GM21526 (cell line): ENCODE measurements around the gene ZFPM1.
"Not testable (repeated sequence)": the region's sequence is repeated elsewhere in the genome, so short reads cannot be mapped to it uniquely, and the experiment has no call there.

ENCODE experiments used
- ATAC-seq: cut with Tn5 transposase; IDR thresholded peaks from one replicate; pipeline ENCODE4 v1.9.1; 2021; ENCODE audit warnings: moderate library complexity; ENCODE audit not compliant: unreplicated experiment, low FRiP score

Gene ZFPM1

GRCh38 chr16:88510091-88510994, 57.3 kb downstream of the ZFPM1 start:
- ATAC-seq: no peak

GRCh38 chr16:88511060-88511459, 58.0 kb downstream of the ZFPM1 start:
- no peak for ATAC-seq

- no peak for ATAC-seq
Measured at GRCh38 chr16:88511906-88512305, 58.8 kb downstream of the ZFPM1 start.

DNA sequence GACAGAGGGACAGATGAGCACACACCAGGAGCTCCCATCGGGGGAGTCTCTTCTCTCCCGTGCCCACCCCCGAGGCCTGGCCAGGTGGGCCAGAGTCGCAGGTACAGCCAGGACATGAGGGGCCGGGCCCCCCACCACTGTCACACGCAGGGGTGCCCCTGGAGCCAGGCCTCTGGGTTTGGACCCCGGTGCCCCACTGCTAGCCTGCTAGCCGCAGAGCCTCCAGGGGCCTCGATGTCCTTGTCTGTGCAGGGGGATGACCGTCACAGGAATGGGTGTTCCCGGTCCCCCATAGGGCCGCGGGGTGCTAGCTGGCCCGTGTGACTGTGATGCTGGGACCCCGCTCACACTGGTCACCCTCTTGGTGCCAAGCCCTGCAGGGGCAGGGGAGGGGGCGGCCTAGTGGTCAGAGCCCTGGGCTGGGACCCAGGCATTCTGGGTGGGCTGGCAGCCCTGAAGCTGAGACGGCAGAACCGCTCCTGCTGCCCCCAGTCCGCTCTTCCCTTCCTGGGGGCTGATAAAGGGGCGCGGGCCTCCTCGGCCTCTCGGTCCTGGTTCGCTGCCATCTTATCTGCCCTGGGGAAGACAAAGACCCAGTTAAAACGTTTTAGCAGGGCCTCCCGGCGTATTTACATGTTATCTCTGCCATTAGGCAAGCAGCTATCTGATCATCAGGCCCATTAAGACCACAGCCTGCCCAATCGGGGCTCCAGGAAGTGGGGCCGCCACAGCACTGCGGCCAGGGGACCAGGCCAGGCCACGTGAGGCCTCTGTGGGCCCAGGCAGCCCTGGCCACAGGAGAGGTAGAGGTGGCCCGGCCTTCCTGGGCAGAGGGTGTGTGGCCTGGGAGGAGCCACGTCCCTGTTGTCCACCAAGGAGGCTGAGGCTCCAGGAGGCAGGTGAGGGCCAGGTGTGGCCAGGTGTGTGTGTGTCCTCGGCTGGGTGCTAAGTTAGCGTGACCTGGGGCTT, 59.9 kb downstream of the ZFPM1 start:
- ATAC-seq: no peak

DNA sequence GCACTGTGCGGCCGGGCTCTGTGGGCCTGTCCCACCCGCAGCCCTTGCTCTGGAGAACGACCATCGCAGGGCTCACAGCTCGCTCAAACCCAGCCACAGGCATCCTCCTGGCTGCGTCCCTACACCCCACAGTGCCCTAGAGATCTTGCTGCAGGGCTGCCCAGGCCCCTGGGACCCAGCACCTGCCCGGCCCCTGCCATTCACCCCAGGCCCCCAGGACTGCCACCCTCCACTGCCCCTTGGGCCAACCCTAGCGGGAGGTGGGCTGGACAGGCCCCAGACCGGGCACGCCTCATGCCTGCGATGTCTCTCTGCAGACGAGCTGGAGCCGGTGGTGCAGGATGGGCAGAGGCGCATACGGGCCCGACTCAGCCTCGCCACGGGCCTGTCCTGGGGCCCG, 61.0 kb downstream of the ZFPM1 start:
- no peak for ATAC-seq

DNA sequence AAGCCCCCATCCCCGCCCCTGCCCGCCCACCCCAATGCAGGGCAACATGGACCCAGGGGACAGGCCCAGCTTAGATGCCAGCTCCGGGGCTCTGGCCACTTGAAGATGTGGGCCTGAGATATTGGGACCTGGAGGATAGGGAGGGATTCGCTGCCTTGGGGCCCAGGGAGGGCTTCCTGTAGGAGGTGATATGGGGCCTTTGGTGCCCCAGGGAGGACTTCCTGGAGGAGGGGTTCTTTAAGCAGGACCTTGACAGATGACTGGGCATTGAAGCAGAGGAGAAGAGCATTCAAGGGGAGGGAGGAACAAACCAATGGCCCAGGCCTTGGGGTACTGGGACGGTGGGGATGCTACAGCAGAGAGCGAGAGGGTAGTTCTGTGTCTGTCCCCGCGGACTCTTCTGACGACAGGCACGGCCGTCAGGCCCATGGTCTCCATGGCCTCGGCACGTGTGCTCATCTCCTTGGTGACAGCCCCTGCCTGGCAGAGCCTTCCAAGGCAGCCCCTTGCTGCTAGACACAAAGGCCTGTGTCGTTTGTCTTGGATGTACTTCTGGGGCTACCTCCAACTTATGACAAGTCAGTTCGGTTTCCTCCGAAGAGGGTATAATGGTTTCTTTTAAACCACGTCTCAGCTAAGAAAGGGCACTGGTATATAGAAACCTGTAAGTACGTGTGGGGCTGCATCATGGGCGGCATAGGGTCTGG, 61.6 kb downstream of the ZFPM1 start:
- no peak for ATAC-seq

- no peak for ATAC-seq
Measured at GRCh38 chr16:88515371-88515770, 62.3 kb downstream of the ZFPM1 start.

- no peak for ATAC-seq
Measured at GRCh38 chr16:88515925-88516594, 63.0 kb downstream of the ZFPM1 start.

DNA sequence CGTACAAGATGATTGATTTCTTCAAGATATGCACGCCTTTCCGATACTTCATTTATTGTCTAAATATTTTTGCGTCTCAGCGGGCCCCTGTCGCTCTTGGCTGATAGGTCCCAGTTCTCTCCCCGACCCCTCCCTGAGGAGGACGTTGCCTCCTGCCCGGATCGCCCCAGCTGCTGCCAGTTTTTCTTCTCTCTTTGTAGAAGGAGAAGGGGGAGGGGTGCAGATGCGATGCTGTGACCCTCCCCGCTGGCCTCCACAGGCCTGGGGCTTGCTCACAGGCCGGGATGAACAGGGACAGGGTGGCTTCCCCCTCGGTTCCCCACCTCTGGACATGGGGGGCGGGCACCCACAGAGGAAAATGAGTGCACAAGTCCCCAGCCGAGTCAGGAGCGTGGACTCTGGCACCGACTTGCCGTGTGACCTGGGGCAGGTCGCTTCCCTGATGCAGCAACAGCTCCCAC, 63.6 kb downstream of the ZFPM1 start:
- ATAC-seq: no peak

GRCh38 chr16:88517208-88517774, 64.2 kb downstream of the ZFPM1 start:
- not testable (repeated sequence) for ATAC-seq

- ATAC-seq: not testable (repeated sequence)
Measured at GRCh38 chr16:88518411-88519111, 65.5 kb downstream of the ZFPM1 start.

DNA sequence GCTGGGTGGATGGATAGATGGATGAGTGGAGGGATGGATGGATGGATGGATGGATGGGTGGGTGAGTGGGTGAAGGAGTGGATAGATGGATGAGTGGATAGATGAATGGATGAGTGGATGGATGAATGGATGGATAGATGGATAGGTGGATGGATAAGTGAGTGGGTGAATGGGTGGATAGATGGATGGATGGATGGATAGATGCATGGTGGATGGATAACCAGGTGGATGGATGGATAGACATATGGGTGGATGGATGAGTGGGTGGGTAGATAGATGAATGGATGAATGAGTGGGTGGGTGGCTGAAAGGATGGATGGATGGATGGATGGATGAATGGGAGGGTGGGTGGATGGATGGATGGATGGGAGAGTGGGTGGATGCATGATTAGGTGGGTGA, 66.2 kb downstream of the ZFPM1 start:
- ATAC-seq: no peak

DNA sequence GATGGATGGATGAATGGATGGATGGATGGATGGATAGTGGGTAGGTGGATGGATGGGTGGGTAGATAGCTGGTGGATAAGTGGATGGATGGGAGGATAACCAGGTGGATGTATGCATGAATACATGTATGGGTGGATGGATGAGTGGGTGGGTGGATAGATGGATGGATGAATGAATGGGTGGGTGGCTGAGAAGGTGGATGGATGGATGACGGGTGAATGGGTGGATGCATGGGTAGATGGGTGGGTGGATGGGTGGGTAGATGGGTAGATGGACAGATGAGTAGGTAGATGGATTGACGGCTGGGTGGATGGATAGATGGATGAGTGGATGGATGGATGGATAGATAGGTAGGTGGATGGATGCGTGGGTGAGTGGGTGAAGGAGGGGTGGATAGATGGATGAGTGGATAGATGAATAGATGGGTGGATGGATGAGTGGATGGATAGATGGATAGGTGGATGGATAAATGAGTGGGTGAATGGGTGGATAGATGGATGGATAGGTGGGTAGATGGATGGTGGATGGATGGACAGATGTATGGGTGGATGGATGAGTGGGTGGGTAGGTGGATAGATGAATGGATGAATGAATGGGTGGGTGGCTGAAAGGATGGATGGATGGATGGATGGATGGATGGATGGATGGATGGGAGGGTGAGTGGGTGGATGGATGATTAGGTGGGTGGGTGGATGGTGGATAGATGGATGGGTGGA, 67.0 kb downstream of the ZFPM1 start:
- ATAC-seq: no peak

GRCh38 chr16:88521674-88522073, 68.6 kb downstream of the ZFPM1 start:
- no peak for ATAC-seq

- ATAC-seq: no peak
Measured at GRCh38 chr16:88522276-88522949, 69.3 kb downstream of the ZFPM1 start.

DNA sequence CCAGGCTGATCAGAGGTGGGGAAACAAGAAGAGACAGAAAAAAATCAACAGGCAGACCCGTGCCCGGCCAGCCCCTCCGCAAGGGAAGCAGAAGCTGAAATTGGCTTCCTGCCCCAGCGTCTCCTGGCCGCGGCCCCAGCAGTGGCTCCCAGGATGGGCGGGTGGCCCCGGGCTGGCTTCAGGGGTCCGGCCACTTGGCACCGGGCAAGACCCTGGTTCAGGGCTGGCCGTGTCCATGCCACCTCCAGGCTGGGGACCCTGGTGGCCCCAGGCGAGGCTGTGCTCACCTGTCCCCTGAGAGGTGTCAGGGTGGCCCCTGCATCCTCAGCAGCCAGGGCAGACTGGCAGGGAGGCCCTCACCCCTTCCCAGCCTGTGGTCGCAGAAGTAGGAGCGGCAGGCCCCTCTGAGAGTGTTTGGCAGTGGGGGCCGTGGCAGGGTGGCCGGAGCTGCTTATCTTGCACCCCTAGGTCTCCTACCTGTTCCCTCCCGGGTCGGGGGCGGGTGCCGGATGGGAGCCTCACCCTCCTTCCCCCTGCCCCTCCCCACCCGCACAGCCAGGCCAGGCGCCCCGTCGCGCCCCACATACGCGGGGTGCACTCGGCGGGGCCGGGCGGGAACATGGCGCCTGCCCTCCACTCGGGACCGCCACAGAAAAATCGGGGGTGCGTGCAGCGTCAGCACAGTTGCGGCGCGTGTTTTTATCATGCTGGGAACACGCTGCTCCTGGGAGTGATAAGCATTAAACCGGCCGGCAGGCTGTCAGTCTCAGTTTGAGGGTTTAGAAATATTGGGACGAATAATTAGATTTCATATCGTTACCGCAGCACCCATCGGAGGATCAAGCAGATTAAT, 70.5 kb downstream of the ZFPM1 start:
- no peak for ATAC-seq
